IMR-90 (cell line): ENCODE data around the gene TATDN2. TPM values are rescaled to one million over a fixed set of nuclear protein-coding genes. Genes with fewer than 3 reads are reported as not detected.
A peak's percentile ranks its signal among the peaks of the same experiment; 100 is the strongest.

Experiments
- ATAC-seq: fragments of 200-7000 bp; cut with Tn5 transposase; 2 replicates; pipeline ENCODE4 v1.9.1; 2020; ENCODE audit warnings: low read depth, mild to moderate bottlenecking, moderate library complexity
- BruUV-seq: library from RNA; stranded (reverse); fragments of 400-500 nt; replicated peaks from 2 replicates; lab custom pipeline; 2021; lab: Mats Ljungman, UMichigan
- CTCF ChIA-PET: fragments of 300-600 bp; formaldehyde crosslinking; extraction: SDS; loops from one replicate; lab custom pipeline; 2021; ENCODE audit warnings: antibody characterized with exemption; lab: Yijun Ruan, JAX
- POLR2A ChIA-PET: fragments of 300-600 bp; sonication (Branson Sonifier 250); formaldehyde crosslinking; loops from one replicate; lab custom pipeline; 2022; ENCODE audit warnings: antibody characterized with exemption; ENCODE audit not compliant: unreplicated experiment; lab: Charles Lee
- DNase-seq: peaks from one replicate; pipeline ENCODE4 v3.0.0; 2013
- H2AFZ ChIP-seq: replicated peaks from 2 replicates; pipeline ENCODE3; 2013; ENCODE audit warnings: low read length, mild to moderate bottlenecking; ENCODE audit not compliant: poor library complexity
- H2AK5ac ChIP-seq: 2 replicates; pipeline ENCODE4 v1.6.1; 2013; ENCODE audit warnings: low read depth, low read length, inconsistent platforms
- H2AK9ac ChIP-seq: replicated peaks from 2 replicates; pipeline ENCODE3; 2013; ENCODE audit warnings: mild to moderate bottlenecking, low read depth, low read length, moderate library complexity; ENCODE audit not compliant: poor library complexity
- H2BK120ac ChIP-seq: 2 replicates; pipeline ENCODE4 v1.6.1; 2013; ENCODE audit warnings: low read depth, low read length, inconsistent platforms
- H2BK15ac ChIP-seq: 3 replicates; pipeline ENCODE4 v1.6.1; 2013; ENCODE audit warnings: low read depth, low read length, inconsistent platforms
- H2BK20ac ChIP-seq: 2 replicates; pipeline ENCODE4 v1.6.1; 2013; ENCODE audit warnings: low read depth, mild to moderate bottlenecking, inconsistent platforms, low read length, moderate library complexity
- H2BK5ac ChIP-seq: 2 replicates; pipeline ENCODE4 v1.6.1; 2013; ENCODE audit warnings: mild to moderate bottlenecking, low read depth, low read length, inconsistent platforms; ENCODE audit not compliant: poor library complexity, severe bottlenecking
- H3K14ac ChIP-seq: replicated peaks from 2 replicates; pipeline ENCODE4 v1.6.1; 2013; ENCODE audit warnings: low read depth, low read length, inconsistent platforms
- H3K18ac ChIP-seq: 2 replicates; pipeline ENCODE4 v1.6.1; 2013; ENCODE audit warnings: low read depth, low read length, control low read depth
- H3K23ac ChIP-seq: 2 replicates; pipeline ENCODE4 v1.6.1; 2013; ENCODE audit warnings: low read depth, low read length, inconsistent platforms
- H3K27ac ChIP-seq: 2 replicates; pipeline ENCODE4 v1.5.1; 2013; ENCODE audit warnings: mild to moderate bottlenecking, control low read depth, low read length; ENCODE audit not compliant: insufficient read depth
- H3K27me3 ChIP-seq: 2 replicates; pipeline ENCODE4 v1.6.1; 2013; ENCODE audit warnings: low read length; ENCODE audit not compliant: control insufficient read depth, insufficient read depth
- H3K36me3 ChIP-seq: 2 replicates; pipeline ENCODE4 v1.6.1; 2013; ENCODE audit warnings: low read length, mixed read lengths; ENCODE audit not compliant: control insufficient read depth, insufficient read depth
- H3K4ac ChIP-seq: 2 replicates; pipeline ENCODE4 v1.6.1; 2013; ENCODE audit warnings: low read depth, low read length, inconsistent platforms
- H3K4me1 ChIP-seq: 2 replicates; pipeline ENCODE4 v1.6.1; 2013; ENCODE audit warnings: low read length, mixed read lengths; ENCODE audit not compliant: control insufficient read depth, insufficient read depth
- H3K4me2 ChIP-seq: 2 replicates; pipeline ENCODE4 v1.6.1; 2013; ENCODE audit warnings: low read depth, mild to moderate bottlenecking, control low read depth, low read length, moderate library complexity
- H3K4me3 ChIP-seq: 2 replicates; pipeline ENCODE4 v1.5.1; 2013; ENCODE audit warnings: low read depth, mild to moderate bottlenecking, control low read depth, low read length, moderate library complexity; ENCODE audit not compliant: insufficient read depth
- H3K56ac ChIP-seq: 2 replicates; pipeline ENCODE4 v1.6.1; 2013; ENCODE audit warnings: low read length, inconsistent platforms; ENCODE audit not compliant: insufficient read depth; ENCODE audit errors: extremely low read depth
- H3K79me1 ChIP-seq, 2 experiments: 2 replicates each; pipeline ENCODE4 v1.6.1; 2013; ENCODE audit warnings: low read length in 2 of 2, inconsistent platforms in 1 of 2, low read depth in 1 of 2
- H3K9ac ChIP-seq: 2 replicates; pipeline ENCODE4 v1.6.1; 2013; ENCODE audit warnings: low read depth, low read length, control low read depth
- H3K9me1 ChIP-seq: 2 replicates; pipeline ENCODE4 v1.6.1; 2013; ENCODE audit warnings: low read length, inconsistent platforms; ENCODE audit not compliant: insufficient read depth
- H3K9me3 ChIP-seq: 2 replicates; pipeline ENCODE4 v1.6.1; 2013; ENCODE audit warnings: low read length; ENCODE audit not compliant: control insufficient read depth, insufficient read depth
- H4K20me1 ChIP-seq: 2 replicates; pipeline ENCODE4 v1.6.1; 2013; ENCODE audit warnings: low read length, inconsistent platforms; ENCODE audit not compliant: insufficient read depth
- H4K5ac ChIP-seq: 2 replicates; pipeline ENCODE4 v1.6.1; 2013; ENCODE audit warnings: mild to moderate bottlenecking, low read depth, low read length, control low read depth
- H4K8ac ChIP-seq, 2 experiments: 2 replicates each; pipeline ENCODE4 v1.6.1; 2013; ENCODE audit warnings: low read depth in 2 of 2, low read length in 2 of 2, control low read depth in 1 of 2, inconsistent platforms in 1 of 2
- H4K91ac ChIP-seq: 2 replicates; pipeline ENCODE4 v1.6.1; 2013; ENCODE audit warnings: low read depth, low read length, inconsistent platforms; ENCODE audit not compliant: insufficient read depth
- CEBPB ChIP-seq: IDR thresholded peaks from 2 replicates; pipeline ENCODE4 v1.6.1; 2012; ENCODE audit warnings: low read depth, low read length, improper control_type of control experiment
- MAZ ChIP-seq: IDR thresholded peaks from 2 replicates; pipeline ENCODE4 v1.6.1; 2012; ENCODE audit warnings: low read depth, mild to moderate bottlenecking, low read length, improper control_type of control experiment, moderate library complexity, borderline replicate concordance
- WGBS, 2 experiments: methylation state at CpG; one replicate each; pipeline versions ENCODE4 v1.1.5 to v1.1.7; 2013; ENCODE audit warnings: missing lambda C conversion rate in 2 of 2; ENCODE audit not compliant: insufficient read length in 1 of 2; ENCODE audit errors: extremely low coverage in 2 of 2; 5-methylcytosine and 5-hydroxymethylcytosine counted together
- dilution Hi-C: fragments of 300-500 bp; cut with HindIII; formaldehyde crosslinking; loops from one replicate; pipeline ENCODE4 v1.14.3; 2018; ENCODE audit warnings: low sequenced_read_pairs; ENCODE audit not compliant: unreplicated experiment
- in situ Hi-C: fragments of 300-500 bp; cut with MboI; formaldehyde crosslinking; loops from 3 replicates; pipeline ENCODE4 v1.14.3; 2019; ENCODE audit warnings: low sequenced_read_pairs, inconsistent platforms, mixed read lengths
- intact Hi-C: fragments of 100-400 bp; cut with micrococcal nuclease; formaldehyde crosslinking; loops from 2 replicates; pipeline ENCODE4 v1.10.0; 2022
- polyA plus RNA-seq, 3 experiments: library from polyadenylated mRNA; depleted of rRNA; stranded (reverse); fragments of >200 nt; gene quantifications; 2 replicates each; pipeline ENCODE4 v1.2.3, GENCODE V29; 2012; ENCODE audit warnings: low replicate concordance in 1 of 3
- total RNA-seq: library from RNA; depleted of rRNA; stranded (reverse); fragments of >200 nt; gene quantifications from 2 replicates; pipeline ENCODE4 v1.2.3, GENCODE V29; 2012

Gene TATDN2
- total and polyA plus RNA-seq, 2 of the 4 experiments (the other 2 are of a cell fraction) = 9.0 to 18.8 TPM

GRCh38 chr3:10319251-10319650 is 71.0 kb downstream of the TATDN2 start:
- H3K4me3 ChIP-seq = peak overlapping the region; percentile 15; the same call in 1 of the 2 replicates
- H4K8ac ChIP-seq = no peak overlapping the region
- H2AK5ac ChIP-seq = no peak overlapping the region; the same call in 1 of the 2 replicates
- no peak for DNase-seq
- peaks cover 13% of the 10 kb centered on the region for H3K9me1 ChIP-seq
- ChIA-PET POLR2A (no interaction called here), CTCF (interaction anchor here (1.6 kb wide), 1 partner anchor 420 kb away, joined by 7 read pairs; no protein-coding TSS in a partner anchor)
- H3K27me3 ChIP-seq = peaks cover 2% of the 10 kb centered on the region; the same call in 1 of the 2 replicates
- H3K27ac ChIP-seq = no peak overlapping the region
- no peak overlapping the region for H2BK120ac ChIP-seq
- H3K4me2 ChIP-seq = peak overlapping the region; percentile 95
- no peak overlapping the region for H3K18ac ChIP-seq
- H2BK20ac ChIP-seq = no peak overlapping the region
- H4K20me1 ChIP-seq = peaks cover 52% of the 10 kb centered on the region
- H2AK9ac ChIP-seq = peak overlapping the region; percentile 59
- no peak overlapping the region for H3K56ac ChIP-seq
- no peak overlapping the region for H2BK5ac ChIP-seq
- peak overlapping the region; percentile 55 for H3K9ac ChIP-seq
- dilution Hi-C loops = no loop called here
- no peak overlapping the region for H3K4ac ChIP-seq
- no CpG with 5 or more reads among the region's 6 CpGs for WGBS, 2 experiments
- no peak for TF ChIP-seq MAZ
- TF ChIP-seq CEBPB = no peak
- H2AFZ ChIP-seq = no peak overlapping the region
- BruUV-seq = TSS peak; percentile 70
- in situ Hi-C loops = no loop called here
- H3K9me3 ChIP-seq = no peaks in the 10 kb centered on the region
- H3K4me1 ChIP-seq = peaks cover 4% of the 10 kb centered on the region; the same call in 1 of the 2 replicates
- no peak overlapping the region for H4K91ac ChIP-seq
- intact Hi-C loops = no loop called here
- peaks cover 38% of the 10 kb centered on the region for H3K36me3 ChIP-seq
- 0 out of 2 replicates have a peak overlapping the region, but pooled peaks have one; percentile 5 for H3K14ac ChIP-seq
- H2BK15ac ChIP-seq = no peak overlapping the region
- H3K79me1 ChIP-seq = peaks cover 30 to 61% of the 10 kb centered on the region in 2 experiments
- no peak overlapping the region for H4K5ac ChIP-seq
- ATAC-seq = no peak
- peak overlapping the region; percentile 48 for H3K23ac ChIP-seq
